ENCODE results near the gene ATP13A5.

DNA sequence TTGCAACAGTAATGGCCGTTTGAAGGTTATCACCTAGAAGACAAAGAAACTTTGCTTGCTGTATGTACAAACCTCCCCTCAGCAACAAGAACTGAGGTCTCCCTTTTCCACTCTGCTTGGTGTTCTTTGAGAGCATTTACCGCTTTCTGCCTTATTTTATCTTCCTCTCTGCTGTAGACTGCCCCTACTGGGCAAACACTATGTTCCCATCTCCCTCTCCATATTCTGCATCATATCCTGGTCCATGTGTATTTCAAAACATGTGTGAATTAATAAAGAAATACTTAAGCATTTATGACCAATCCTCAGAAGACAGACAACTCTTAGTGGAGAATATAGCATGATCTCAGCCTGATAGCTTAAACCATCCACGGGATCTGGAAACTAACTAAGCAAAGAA, 64.4 kb downstream of the ATP13A5 start:
- TF ChIP-seq CTCF (IDR thresholded peaks at IDR 0.05): peak in 1 of 12 donors; percentile 9
- no peak for TF ChIP-seq POLR2A (IDR thresholded peaks at IDR 0.05)
